K562 (cell line): ENCODE measurements around the gene XPO4. TPM values are rescaled to one million over a fixed set of nuclear protein-coding genes. Genes with fewer than 3 reads are reported as not detected.

ENCODE experiments used
- AFF1 ChIP-seq, 2 experiments: fragments of 450-650 bp; IDR thresholded peaks; 2 replicates each; pipeline ENCODE4 v1.6.1; 2018; ENCODE audit warnings: mild to moderate bottlenecking in 2 of 2, low read depth in 1 of 2; ENCODE audit not compliant: partially characterized antibody in 2 of 2
- ATF3 ChIP-seq, 2 experiments: fragments of 450-650 bp in 1 of 2; sonication (generic) in 1 of 2; formaldehyde crosslinking in 1 of 2; IDR thresholded peaks in 1 of 2; conservative IDR thresholded peaks in 1 of 2; 2 replicates each; pipeline versions ENCODE4 v1.6.1 to v1.8.1; 2016 to 2023; ENCODE audit warnings: mild to moderate bottlenecking in 2 of 2, moderate library complexity in 2 of 2, inconsistent platforms in 1 of 2, missing genetic modification reagents in 1 of 2
- CCNT2 ChIP-seq: IDR thresholded peaks from 2 replicates; pipeline ENCODE4 v1.6.1; 2011; ENCODE audit warnings: borderline replicate concordance, low read depth, mild to moderate bottlenecking, moderate library complexity, mixed read lengths, low read length; ENCODE audit not compliant: insufficient read length; ENCODE audit errors: extremely low read depth
- DIDO1 ChIP-seq: fragments of 450-650 bp; IDR thresholded peaks from 2 replicates; pipeline ENCODE4 v1.6.1; 2016; ENCODE audit warnings: low read depth, missing biosample characterization, missing genetic modification characterization
- HMG20A ChIP-seq: fragments of 450-650 bp; formaldehyde crosslinking; conservative IDR thresholded peaks from 2 replicates; pipeline ENCODE4 v1.4.0; 2020; ENCODE audit warnings: mild to moderate bottlenecking, mixed read lengths
- L3MBTL2 ChIP-seq: fragments of 450-650 bp; IDR thresholded peaks from 2 replicates; pipeline ENCODE4 v1.6.1; 2016; ENCODE audit warnings: mild to moderate bottlenecking, moderate library complexity
- PHF8 ChIP-seq: fragments of 200-600 bp; sonication (generic); IDR thresholded peaks from 2 replicates; pipeline ENCODE4 v1.6.1; 2012; ENCODE audit warnings: mixed run types, mild to moderate bottlenecking, inconsistent platforms, low read length, moderate library complexity, borderline replicate concordance
- POLR2A ChIP-seq: fragments of 450-650 bp; conservative IDR thresholded peaks from 2 replicates; pipeline ENCODE4 v1.6.1; 2016
- RBM15 ChIP-seq: fragments of 200-400 bp; formaldehyde crosslinking; IDR thresholded peaks from 2 replicates; pipeline ENCODE4 v1.6.1; 2018; ENCODE audit warnings: mild to moderate bottlenecking, low read length, moderate library complexity; ENCODE audit not compliant: insufficient read depth
- RFX1 ChIP-seq: fragments of 450-650 bp; IDR thresholded peaks from 2 replicates; pipeline ENCODE4 v1.6.1; 2016; ENCODE audit warnings: mild to moderate bottlenecking, moderate library complexity
- SMARCA5 ChIP-seq: fragments of 450-650 bp; IDR thresholded peaks from 2 replicates; pipeline ENCODE4 v1.6.1; 2016
- SRSF9 ChIP-seq: fragments of 200-400 bp; formaldehyde crosslinking; IDR thresholded peaks from 2 replicates; pipeline ENCODE4 v1.6.1; 2017; ENCODE audit warnings: low read depth, low read length, borderline replicate concordance
- STAT5A ChIP-seq: IDR thresholded peaks from 2 replicates; pipeline ENCODE4 v1.6.1; 2012; ENCODE audit warnings: low read length, inconsistent platforms, borderline replicate concordance
- ZNF318 ChIP-seq, 2 experiments: fragments of 450-650 bp; IDR thresholded peaks; 2 replicates each; pipeline ENCODE4 v1.6.1; 2016; ENCODE audit warnings: mild to moderate bottlenecking in 2 of 2, borderline replicate concordance in 1 of 2, low read depth in 1 of 2, moderate library complexity in 1 of 2
- ZNF79 ChIP-seq: fragments of 250-450 bp; sonication (Bioruptor Pico); IDR thresholded peaks from 2 replicates; pipeline ENCODE4 v1.4.0; 2020; ENCODE audit warnings: low read depth, mild to moderate bottlenecking, moderate library complexity
- polyA plus RNA-seq, 8 experiments: library from polyadenylated mRNA; depleted of rRNA in 4 of 8; stranded (reverse) in 5 of 8; unstranded in 3 of 8; fragments of >200 nt; fragmentation: Nextera tagmentation in 2 of 8; fragmentation: Illumina TruSeq in 1 of 8; extraction: Ambion mirVana in 2 of 8; extraction: Trizol in 1 of 8; gene quantifications; 2 replicates each; pipeline versions ENCODE4 v1.2.1 to v1.2.3, GENCODE V29; 2011 to 2014; ENCODE audit warnings: inconsistent platforms in 1 of 8, missing spikeins in 1 of 8
- total RNA-seq, 7 experiments: library from RNA; depleted of rRNA in 6 of 7; stranded (reverse); fragments of >200 nt in 6 of 7; fragmentation: Illumina TruSeq in 2 of 7; extraction: Trizol in 2 of 7; gene quantifications; 2 replicates each; pipeline versions ENCODE4 v1.2.1 to v1.2.3, GENCODE V29; 2011 to 2021; ENCODE audit warnings: low replicate concordance in 1 of 7

The XPO4 gene
- total and polyA plus RNA-seq, 9 of the 15 experiments (the other 6 are each of a cell fraction or from before 2014, with no cell fraction given), result 5.5 to 25.1 (median 17.5) TPM

GRCh38 chr13:20882206-20882605, 20.3 kb downstream of the XPO4 start (continued):
- TF ChIP-seq AFF1 (IDR thresholded peaks at IDR 0.05; ENCODE audit: low read depth in 1 of 2, partially characterized antibody in 2 of 2) (no peak), STAT5A (no peak), PHF8 (no peak), HMG20A (CRISPR knock-in tag) (no peak), RBM15 (no peak), DIDO1 (tag) (no peak), L3MBTL2 (no peak), POLR2A (no peak), ZNF318 (IDR thresholded peaks at IDR 0.05; ENCODE audit: borderline replicate concordance in 1 of 2, low read depth in 1 of 2) (no peak), ZNF79 (CRISPR knock-in tag) (no peak), ATF3 (IDR thresholded peaks at IDR 0.05) (no peak), ATF3 (CRISPR knock-in tag; conservative IDR thresholded peaks at IDR 0.05) (no peak), SMARCA5 (no peak), CCNT2 (no peak), RFX1 (no peak), SRSF9 (no peak)
